ENCODE results near the gene ZFAND3.

GRCh38 chr6:37965964-37966676 lies 146.6 kb downstream of the ZFAND3 start:
- TF ChIP-seq, protein P1, sequence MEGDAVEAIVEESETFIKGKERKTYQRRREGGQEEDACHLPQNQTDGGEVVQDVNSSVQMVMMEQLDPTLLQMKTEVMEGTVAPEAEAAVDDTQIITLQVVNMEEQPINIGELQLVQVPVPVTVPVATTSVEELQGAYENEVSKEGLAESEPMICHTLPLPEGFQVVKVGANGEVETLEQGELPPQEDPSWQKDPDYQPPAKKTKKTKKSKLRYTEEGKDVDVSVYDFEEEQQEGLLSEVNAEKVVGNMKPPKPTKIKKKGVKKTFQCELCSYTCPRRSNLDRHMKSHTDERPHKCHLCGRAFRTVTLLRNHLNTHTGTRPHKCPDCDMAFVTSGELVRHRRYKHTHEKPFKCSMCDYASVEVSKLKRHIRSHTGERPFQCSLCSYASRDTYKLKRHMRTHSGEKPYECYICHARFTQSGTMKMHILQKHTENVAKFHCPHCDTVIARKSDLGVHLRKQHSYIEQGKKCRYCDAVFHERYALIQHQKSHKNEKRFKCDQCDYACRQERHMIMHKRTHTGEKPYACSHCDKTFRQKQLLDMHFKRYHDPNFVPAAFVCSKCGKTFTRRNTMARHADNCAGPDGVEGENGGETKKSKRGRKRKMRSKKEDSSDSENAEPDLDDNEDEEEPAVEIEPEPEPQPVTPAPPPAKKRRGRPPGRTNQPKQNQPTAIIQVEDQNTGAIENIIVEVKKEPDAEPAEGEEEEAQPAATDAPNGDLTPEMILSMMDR (conservative IDR thresholded peaks at IDR 0.05; ENCODE audit: low read depth, low read length) = no peak
- TF ChIP-seq EZH2phosphoT487 (IDR thresholded peaks at IDR 0.05; ENCODE audit: borderline replicate concordance, low read length) = no peak

All from PC-3 (cell line).